Ishikawa (cell line): ENCODE data around the gene FBXL17.
A peak's percentile ranks its signal among the peaks of the same experiment; 100 is the strongest.

Experiments
- CEBPB ChIP-seq: IDR thresholded peaks from 2 replicates; pipeline ENCODE4 v1.6.1; 2012
- CREB1 ChIP-seq: IDR thresholded peaks from 2 replicates; pipeline ENCODE4 v1.6.1; 2012; ENCODE audit warnings: low read depth
- EGR1 ChIP-seq: IDR thresholded peaks from 2 replicates; pipeline ENCODE4 v1.6.1; 2012
- EP300 ChIP-seq: IDR thresholded peaks from 2 replicates; pipeline ENCODE4 v1.6.1; 2012; ENCODE audit warnings: borderline replicate concordance
- FOXM1 ChIP-seq: IDR thresholded peaks from 2 replicates; pipeline ENCODE4 v1.6.1; 2012; ENCODE audit warnings: low read depth, borderline replicate concordance
- MAX ChIP-seq: IDR thresholded peaks from 2 replicates; pipeline ENCODE4 v1.6.1; 2012
- NFIC ChIP-seq: IDR thresholded peaks from 2 replicates; pipeline ENCODE4 v1.6.1; 2012
- RAD21 ChIP-seq: IDR thresholded peaks from 2 replicates; pipeline ENCODE4 v1.6.1; 2012; ENCODE audit warnings: low read depth
- REST ChIP-seq: IDR thresholded peaks from 2 replicates; pipeline ENCODE4 v1.6.1; 2012; ENCODE audit warnings: low read depth, mild to moderate bottlenecking
- TAF1 ChIP-seq: IDR thresholded peaks from 2 replicates; pipeline ENCODE4 v1.6.1; 2012; ENCODE audit warnings: low read depth, mild to moderate bottlenecking
- TCF12 ChIP-seq: IDR thresholded peaks from 2 replicates; pipeline ENCODE4 v1.6.1; 2012; ENCODE audit warnings: low read depth
- TEAD4 ChIP-seq: IDR thresholded peaks from 2 replicates; pipeline ENCODE4 v1.6.1; 2012
- USF1 ChIP-seq: IDR thresholded peaks from 2 replicates; pipeline ENCODE4 v1.6.1; 2012
- YY1 ChIP-seq: IDR thresholded peaks from 2 replicates; pipeline ENCODE4 v1.6.1; 2012; ENCODE audit warnings: low read depth
- ZBTB7A ChIP-seq: IDR thresholded peaks from 2 replicates; pipeline ENCODE4 v1.6.1; 2012; ENCODE audit warnings: low read depth

The FBXL17 gene

GRCh38 chr5:108382784-108383330 is 959 bp upstream of the FBXL17 start:
- TF ChIP-seq CREB1 (no peak), EP300 (no peak), NFIC (no peak), CEBPB (no peak), FOXM1 (no peak), MAX (no peak), TCF12 (no peak), REST (no peak)

GRCh38 chr5:108381350-108381953 is 446 bp downstream of the FBXL17 start:
- TF ChIP-seq FOXM1 (no peak), USF1 (no peak), NFIC (no peak), YY1 (no peak), ZBTB7A (peak; percentile 72; the same call in 1 of the 2 replicates), TAF1 (peak; percentile 29; the same call in 1 of the 2 replicates), CEBPB (no peak), TCF12 (no peak), EGR1 (peak; percentile 34; the same call in 1 of the 2 replicates), RAD21 (no peak), CREB1 (no peak), MAX (no peak), REST (no peak), EP300 (no peak), TEAD4 (no peak)

- no peak for TF ChIP-seq NFIC
- no peak for TF ChIP-seq YY1
- no peak for TF ChIP-seq EP300
- TF ChIP-seq MAX: no peak
- no peak for TF ChIP-seq EGR1
- no peak for TF ChIP-seq USF1
- 0 out of 2 replicates have a peak, but pooled peaks have one; percentile 4 for TF ChIP-seq TEAD4
- TF ChIP-seq TCF12: no peak
- no peak for TF ChIP-seq CREB1
- TF ChIP-seq REST: no peak
- TF ChIP-seq CEBPB: no peak
- TF ChIP-seq RAD21: no peak
- TF ChIP-seq FOXM1: no peak
- TF ChIP-seq ZBTB7A: peak; percentile 62; the same call in 1 of the 2 replicates
- TF ChIP-seq TAF1: no peak
Observed at GRCh38 chr5:108380531-108381349, 1.2 kb downstream of the FBXL17 start.
